Dedifferentiated amniotic fluid mesenchymal stem cell (primary cell): ENCODE measurements around the gene PCDHA10.

Experiments used
- DNase-seq: peaks from one replicate; pipeline ENCODE4 v3.0.0-alpha.2; 2016; ENCODE audit errors: extremely low spot score

PCDHA10 gene

GRCh38 chr5:140883927-140884697, 28.4 kb downstream of the PCDHA10 start:
- DNase-seq: no peak

- DNase-seq: no peak
Measured at GRCh38 chr5:140916325-140916724, 60.6 kb downstream of the PCDHA10 start.
